ENCODE results near the gene RELN. TPM values are rescaled to one million over a fixed set of nuclear protein-coding genes. Genes with fewer than 3 reads are reported as not detected.

RELN gene
- total RNA-seq, 2 donors from 2014 or later, result 1.1 to 1.4 TPM

DNA sequence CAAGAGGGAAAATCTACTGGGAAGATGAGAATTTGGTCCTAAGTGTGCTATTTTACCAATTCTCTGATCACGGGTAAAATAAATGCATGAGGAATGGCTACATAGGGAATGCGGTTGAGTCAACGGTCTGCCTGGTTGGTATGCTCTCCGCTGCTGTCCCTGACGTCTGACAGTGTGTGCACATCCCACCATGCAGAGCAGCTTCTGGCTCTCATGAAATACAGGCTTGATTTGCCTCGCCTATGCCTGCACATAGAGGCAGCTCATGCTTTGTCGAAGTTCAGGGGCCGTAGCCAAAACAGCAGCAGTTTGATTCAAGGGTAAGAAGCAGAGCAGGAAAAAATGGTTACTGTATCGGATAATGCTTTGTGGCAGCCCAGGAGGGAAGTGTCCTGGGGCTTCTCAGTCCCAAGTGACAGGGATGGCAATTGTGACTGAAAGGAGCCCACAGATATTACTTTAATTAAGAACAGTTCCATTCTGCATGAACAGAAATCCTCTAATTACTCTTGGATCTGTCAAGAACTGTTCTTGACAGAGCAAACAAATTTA is 275.0 kb downstream of the RELN start:
- H3K9ac ChIP-seq (ENCODE audit: low read depth in 2 of 2, low read length in 2 of 2), result no peak overlapping the region
- no peaks in the 10 kb centered on the region for H3K36me3 ChIP-seq
- intact Hi-C loops (cut with DNase I), result no loop called here
- H3K4me1 ChIP-seq, result no peaks in the 10 kb centered on the region
- H3K9me3 ChIP-seq, result no peaks in the 10 kb centered on the region
- H3K4me3 ChIP-seq, result no peak overlapping the region
- TF ChIP-seq, protein P1, sequence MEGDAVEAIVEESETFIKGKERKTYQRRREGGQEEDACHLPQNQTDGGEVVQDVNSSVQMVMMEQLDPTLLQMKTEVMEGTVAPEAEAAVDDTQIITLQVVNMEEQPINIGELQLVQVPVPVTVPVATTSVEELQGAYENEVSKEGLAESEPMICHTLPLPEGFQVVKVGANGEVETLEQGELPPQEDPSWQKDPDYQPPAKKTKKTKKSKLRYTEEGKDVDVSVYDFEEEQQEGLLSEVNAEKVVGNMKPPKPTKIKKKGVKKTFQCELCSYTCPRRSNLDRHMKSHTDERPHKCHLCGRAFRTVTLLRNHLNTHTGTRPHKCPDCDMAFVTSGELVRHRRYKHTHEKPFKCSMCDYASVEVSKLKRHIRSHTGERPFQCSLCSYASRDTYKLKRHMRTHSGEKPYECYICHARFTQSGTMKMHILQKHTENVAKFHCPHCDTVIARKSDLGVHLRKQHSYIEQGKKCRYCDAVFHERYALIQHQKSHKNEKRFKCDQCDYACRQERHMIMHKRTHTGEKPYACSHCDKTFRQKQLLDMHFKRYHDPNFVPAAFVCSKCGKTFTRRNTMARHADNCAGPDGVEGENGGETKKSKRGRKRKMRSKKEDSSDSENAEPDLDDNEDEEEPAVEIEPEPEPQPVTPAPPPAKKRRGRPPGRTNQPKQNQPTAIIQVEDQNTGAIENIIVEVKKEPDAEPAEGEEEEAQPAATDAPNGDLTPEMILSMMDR (IDR thresholded peaks at IDR 0.05), result no peak
- H3K27ac ChIP-seq, result no peak overlapping the region
- H3K27me3 ChIP-seq, result no peaks in the 10 kb centered on the region
- no peak for DNase-seq

GRCh38 chr7:103712991-103713778 is 276.3 kb downstream of the RELN start:
- Histone ChIP-seq H3K27ac (no peak overlapping the region), H3K9ac (ENCODE audit: low read depth in 2 of 2, low read length in 2 of 2) (no peak overlapping the region), H3K27me3 (no peaks in the 10 kb centered on the region), H3K36me3 (no peaks in the 10 kb centered on the region), H3K4me3 (no peak overlapping the region), H3K4me1 (no peaks in the 10 kb centered on the region), H3K9me3 (no peaks in the 10 kb centered on the region)
- no peak for DNase-seq
- intact Hi-C loops (cut with DNase I), result no loop called here
- TF ChIP-seq, protein P1 (IDR thresholded peaks at IDR 0.05), result no peak

- H3K27ac ChIP-seq, result no peak overlapping the region
- H3K27me3 ChIP-seq, result no peaks in the 10 kb centered on the region
- TF ChIP-seq, protein P1 (IDR thresholded peaks at IDR 0.05), result no peak
- DNase-seq, result no peak
- no peaks in the 10 kb centered on the region for H3K4me1 ChIP-seq
- H3K9me3 ChIP-seq, result no peaks in the 10 kb centered on the region
- no peak overlapping the region for H3K9ac ChIP-seq (ENCODE audit: low read depth in 2 of 2, low read length in 2 of 2)
- no peak overlapping the region for H3K4me3 ChIP-seq
- no peaks in the 10 kb centered on the region for H3K36me3 ChIP-seq
- intact Hi-C loops (cut with DNase I), result no loop called here
These were observed 278.0 kb downstream of the RELN start for GRCh38 chr7:103711413-103711812.

DNA sequence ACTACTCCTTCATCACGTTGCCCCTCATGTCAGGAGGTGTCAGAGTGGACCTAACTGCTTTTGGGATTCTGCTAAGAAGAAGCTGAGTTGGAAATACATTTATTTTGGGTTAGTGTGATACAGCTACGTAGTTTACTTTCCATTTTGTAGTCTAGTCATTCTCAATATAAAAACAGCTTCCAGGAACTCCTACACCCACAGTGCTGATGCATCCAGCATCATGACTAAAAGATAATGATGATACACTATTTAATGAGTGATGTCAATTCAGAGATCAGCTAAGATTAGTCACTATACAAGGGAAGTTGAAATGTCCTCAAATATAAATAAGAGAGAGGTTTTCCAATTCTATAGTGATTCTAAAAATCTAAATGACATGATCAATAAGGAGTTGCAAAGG is 279.2 kb downstream of the RELN start:
- no peak overlapping the region for H3K9ac ChIP-seq (ENCODE audit: low read depth in 2 of 2, low read length in 2 of 2)
- no peak overlapping the region for H3K27ac ChIP-seq
- intact Hi-C loops (cut with DNase I), result no loop called here
- no peaks in the 10 kb centered on the region for H3K9me3 ChIP-seq
- DNase-seq, result no peak
- H3K4me3 ChIP-seq, result no peak overlapping the region
- H3K27me3 ChIP-seq, result no peaks in the 10 kb centered on the region
- TF ChIP-seq, protein P1 (IDR thresholded peaks at IDR 0.05), result no peak
- H3K4me1 ChIP-seq, result no peaks in the 10 kb centered on the region
- no peaks in the 10 kb centered on the region for H3K36me3 ChIP-seq

DNA sequence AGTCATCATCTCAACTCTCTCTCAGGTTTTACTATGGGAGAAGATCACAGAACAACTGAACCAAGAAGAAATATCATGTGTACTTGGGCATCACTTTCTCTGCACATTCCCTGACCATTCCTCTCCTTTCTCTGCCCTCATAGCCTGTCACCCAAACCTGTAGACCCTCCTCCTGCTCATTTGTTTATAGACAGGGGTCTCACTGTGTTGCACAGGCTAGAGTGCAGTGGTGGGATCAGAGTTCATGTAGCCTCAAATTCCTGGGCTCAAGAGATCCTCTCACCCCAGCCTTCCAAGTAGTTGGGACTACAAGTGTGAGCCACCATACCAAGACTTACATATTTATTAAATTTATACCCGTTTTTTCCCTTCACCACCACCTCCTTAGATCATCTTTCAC is 282.7 kb downstream of the RELN start:
- intact Hi-C loops (cut with DNase I), result no loop called here

More for the DNA sequence above, 282.7 kb downstream of the RELN start:
- DNase-seq, result no peak
- H3K27me3 ChIP-seq, result no peaks in the 10 kb centered on the region
- no peak overlapping the region for H3K27ac ChIP-seq
- H3K4me1 ChIP-seq, result no peaks in the 10 kb centered on the region
- H3K9me3 ChIP-seq, result no peaks in the 10 kb centered on the region
- no peak overlapping the region for H3K9ac ChIP-seq (ENCODE audit: low read depth in 2 of 2, low read length in 2 of 2)
- TF ChIP-seq, protein P1 (IDR thresholded peaks at IDR 0.05), result no peak
- H3K4me3 ChIP-seq, result no peak overlapping the region
- H3K36me3 ChIP-seq, result no peaks in the 10 kb centered on the region
